Stimulated activated CD8-positive, alpha-beta memory T cell treated with anti-CD3 and anti-CD28 coated beads, Interleukin-7, amount 100 ng/mL, for 1 hour (primary cell): ENCODE data around the gene CHDH.
A peak's percentile ranks its signal among the peaks of the same experiment; 100 is the strongest.

Source experiments
- DNase-seq, 2 donors: peaks; one replicate each; pipeline ENCODE4 v3.0.0-alpha.2; 2020; ENCODE audit warnings: low read depth in 2 of 2

The CHDH gene, protein sequence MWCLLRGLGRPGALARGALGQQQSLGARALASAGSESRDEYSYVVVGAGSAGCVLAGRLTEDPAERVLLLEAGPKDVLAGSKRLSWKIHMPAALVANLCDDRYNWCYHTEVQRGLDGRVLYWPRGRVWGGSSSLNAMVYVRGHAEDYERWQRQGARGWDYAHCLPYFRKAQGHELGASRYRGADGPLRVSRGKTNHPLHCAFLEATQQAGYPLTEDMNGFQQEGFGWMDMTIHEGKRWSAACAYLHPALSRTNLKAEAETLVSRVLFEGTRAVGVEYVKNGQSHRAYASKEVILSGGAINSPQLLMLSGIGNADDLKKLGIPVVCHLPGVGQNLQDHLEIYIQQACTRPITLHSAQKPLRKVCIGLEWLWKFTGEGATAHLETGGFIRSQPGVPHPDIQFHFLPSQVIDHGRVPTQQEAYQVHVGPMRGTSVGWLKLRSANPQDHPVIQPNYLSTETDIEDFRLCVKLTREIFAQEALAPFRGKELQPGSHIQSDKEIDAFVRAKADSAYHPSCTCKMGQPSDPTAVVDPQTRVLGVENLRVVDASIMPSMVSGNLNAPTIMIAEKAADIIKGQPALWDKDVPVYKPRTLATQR

DNA sequence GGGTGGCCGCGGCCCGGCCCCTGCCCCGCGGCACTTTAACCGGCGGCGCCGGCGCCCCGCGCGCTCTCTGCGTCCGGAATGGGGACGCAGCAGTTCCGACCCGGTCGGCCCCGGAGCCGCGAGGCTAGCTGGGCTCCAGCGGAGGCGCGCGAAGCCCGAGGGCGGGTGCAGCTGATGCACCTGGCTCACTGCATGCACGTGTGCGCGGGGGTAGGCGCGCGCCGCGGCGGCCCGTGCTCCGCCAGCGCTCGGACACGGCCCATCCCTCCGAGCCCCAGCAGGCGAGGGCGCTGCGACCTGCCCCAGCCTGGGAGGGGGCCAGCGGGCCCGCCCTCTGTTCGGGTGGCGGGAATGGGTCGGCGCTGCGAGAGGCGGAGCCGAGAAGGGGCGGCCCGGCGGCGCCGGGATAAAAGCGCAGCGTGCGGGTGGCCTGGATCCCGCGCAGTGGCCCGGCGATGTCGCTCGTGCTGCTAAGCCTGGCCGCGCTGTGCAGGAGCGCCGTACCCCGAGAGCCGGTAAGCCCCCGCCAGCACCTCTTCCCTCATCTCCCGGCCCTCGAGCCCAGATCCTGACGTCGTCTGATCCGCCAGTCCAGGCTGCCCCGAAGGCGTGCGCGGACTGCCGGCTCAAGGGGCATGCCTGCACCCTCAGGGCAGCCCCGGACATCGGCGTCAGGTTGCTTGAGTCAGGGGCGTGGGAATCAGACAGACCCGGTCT, at the start of gene CHDH, which contains the start of gene IL17RB:
Gene CHDH, minus strand, starts transcription at position 286 of the 717 bp plus-strand sequence. CDS start 22,411 bp downstream, outside the sequence.
Gene IL17RB, plus strand, starts transcription at position 435 of the 717 bp plus-strand sequence. Its CDS starts 21 bp downstream, at position 456.
- DNase-seq, result no peak

- no peak for DNase-seq
These were observed 46.0 kb upstream of the CHDH start for GRCh38 chr3:53892286-53892637.

DNA sequence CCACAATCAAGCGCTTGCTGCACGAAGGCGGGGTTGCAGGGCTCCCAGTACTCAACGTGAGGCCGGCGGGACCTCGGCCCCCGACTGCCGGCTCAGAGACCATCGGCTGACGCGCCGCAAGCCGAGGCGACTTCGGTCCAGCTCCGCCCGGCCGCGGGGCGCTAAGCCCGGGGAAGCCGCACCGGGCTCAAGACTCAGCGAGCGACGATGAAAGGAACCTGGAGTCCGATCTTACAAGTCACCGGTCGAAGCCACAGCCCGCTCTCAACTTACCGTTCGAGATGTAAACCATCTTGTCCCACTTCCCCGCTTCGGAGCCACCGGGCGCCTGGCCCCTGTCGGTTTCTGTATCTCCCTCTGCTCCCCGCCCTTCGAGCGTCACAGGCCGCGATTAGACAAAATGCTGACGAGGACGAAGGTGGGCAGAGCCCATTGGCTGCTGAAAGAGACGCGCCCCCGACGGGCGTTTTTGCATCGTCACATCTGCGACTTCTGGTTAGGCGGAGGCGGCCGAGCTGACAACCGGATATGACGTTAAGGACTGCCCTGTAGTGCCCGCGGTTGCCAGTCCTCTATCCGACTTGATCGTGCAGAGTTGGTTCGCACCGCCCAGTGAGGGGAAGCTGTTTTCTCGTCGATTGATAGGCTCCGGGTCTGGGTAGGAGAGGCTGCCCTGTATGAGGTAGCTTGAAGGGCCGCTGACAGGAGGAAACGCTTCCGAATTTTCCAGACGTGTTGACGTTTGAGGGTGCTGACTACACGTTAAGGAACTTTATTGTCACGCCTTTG, 45.5 kb upstream of the CHDH start, which contains the start of gene SELENOK:
Gene SELENOK, minus strand, starts transcription at position 363 of the 789 bp plus-strand sequence.
- DNase-seq, result peak; percentile 90 to 92

DNA sequence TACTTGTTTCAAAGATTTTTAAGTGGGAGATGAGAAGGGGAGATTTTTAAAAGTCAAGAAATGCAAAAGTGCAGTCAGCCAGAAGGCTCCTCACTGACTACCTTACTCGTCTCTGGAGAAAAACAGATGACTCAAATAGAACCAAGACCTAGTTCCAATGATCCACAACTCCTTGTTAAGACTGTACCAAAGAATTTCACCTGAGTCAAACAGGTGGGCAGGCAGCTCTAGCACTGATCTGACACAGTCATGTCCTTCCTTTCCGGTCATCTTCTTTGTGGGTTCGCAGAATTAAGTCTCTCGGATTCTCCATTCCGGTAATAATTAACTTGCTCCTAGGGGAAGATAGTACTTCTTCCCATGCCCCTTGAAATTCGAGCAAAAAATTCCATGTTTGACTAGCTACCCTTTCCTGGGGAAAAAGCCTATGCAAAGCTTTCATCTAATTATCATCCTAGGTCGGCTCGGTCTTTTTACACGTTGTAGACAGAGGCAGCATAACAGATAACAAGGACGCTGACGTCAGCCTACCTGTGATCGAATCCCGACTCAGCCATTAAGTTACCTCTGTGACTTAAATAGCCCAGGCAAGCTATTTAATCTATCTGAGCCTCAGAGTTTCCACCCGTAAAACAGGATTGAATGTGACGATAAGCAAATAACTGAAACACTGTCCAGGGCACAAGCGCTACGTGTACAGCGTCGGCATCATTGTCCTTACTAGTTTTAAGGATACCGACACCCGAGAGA, 44.7 kb upstream of the CHDH start:
- DNase-seq, result no peak

DNA sequence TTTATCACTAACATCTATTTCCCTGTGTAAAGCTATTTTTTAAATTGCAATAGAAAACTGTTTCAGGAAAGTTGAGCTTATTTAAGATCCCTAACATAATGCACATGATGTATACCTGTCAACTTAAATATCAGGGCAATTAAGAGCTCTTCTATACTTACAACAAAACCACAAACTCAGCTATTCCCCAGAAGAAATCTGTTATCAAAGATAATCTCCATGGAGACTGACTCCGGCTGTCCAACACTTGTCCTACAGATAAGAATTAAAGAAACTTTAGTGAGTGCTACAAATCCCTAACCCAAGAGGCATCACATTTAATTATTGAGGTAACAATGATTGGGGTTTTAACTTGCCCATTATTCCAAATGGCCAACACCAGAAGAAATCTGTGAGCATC, 42.0 kb upstream of the CHDH start:
- no peak for DNase-seq

DNA sequence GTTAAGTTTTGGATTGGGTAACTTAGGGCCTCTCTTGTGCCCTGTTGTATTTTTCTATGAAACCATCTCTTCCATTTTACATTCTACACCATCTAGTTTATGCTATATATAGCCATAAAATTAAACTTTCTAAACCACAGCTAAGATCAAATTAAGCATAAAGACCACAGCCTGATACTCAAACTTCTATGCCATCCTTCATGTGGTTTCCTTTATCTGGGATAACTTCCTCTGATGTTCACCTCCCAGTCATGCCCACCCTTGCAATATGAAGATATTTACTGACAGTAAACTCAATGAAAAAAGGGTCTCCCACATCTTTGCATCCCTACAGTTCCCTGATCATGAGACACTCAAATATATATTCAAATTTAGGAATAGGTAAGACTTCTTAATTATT, 41.2 kb upstream of the CHDH start:
- no peak for DNase-seq

DNA sequence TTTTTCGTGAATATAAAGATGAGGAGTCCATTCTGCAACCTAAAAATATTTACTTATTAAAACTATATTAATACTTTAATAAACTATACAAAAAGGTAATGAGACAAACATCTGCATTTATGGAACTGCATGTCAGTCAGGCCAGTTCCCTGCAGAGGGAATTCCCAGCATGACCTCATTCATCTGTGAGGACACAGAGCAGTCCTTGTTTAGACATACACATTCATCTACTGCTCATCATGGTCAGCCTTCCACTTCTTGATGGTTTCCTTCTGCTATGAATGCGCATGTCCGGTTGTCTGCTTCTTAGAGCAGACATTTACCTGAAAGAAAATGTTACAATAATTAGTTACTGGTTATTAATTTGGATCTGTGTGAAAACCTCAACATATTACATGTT, 39.0 kb upstream of the CHDH start:
- no peak for DNase-seq

DNA sequence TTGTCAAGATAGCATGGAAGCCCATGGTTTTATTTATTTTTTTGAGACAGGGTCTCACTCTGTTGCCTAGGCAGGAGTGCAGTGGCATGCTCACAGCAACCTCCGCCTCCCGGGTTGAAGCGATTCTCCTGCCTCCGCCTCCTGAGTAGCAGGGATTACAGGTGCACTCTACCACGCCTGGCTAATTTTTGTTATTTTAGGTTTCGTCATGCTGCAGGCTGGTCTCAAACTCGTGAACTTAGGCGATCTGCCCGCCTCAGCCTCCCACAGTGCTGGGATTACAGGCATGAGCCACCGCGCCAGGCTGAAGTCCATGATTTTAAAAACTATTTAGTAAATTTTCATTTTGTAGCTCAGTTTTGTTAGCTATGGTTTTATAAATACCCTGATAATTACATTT, 38.4 kb upstream of the CHDH start:
- no peak for DNase-seq

DNA sequence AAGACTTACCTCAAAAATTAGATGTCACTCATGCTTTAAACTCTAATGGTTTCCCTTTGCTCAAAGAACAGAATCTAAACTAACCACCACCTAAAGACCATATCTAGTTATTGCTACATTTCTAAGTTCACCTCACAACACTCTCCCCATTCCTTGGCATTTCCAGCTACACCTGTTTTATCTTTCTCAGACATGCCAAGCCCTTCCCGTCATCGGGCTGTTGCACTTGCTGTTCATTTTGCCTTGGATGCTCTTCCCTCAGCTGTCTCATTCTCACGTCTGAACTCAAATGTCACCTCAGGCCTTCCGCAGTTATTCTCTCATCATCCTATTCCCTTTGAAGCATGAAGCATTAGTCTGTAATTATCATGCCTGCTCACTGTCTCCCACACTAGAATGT, 36.8 kb upstream of the CHDH start:
- no peak for DNase-seq

GRCh38 chr3:53881691-53882593, 35.7 kb upstream of the CHDH start, which contains the start of gene ACTR8:
Gene ACTR8, minus strand, starts transcription at chr3:53882152. Its CDS starts 51 bp downstream, at chr3:53882101.
- peak; percentile 70 to 75 for DNase-seq

GRCh38 chr3:53880396-53881345, 34.5 kb upstream of the CHDH start:
- DNase-seq, result no peak

DNA sequence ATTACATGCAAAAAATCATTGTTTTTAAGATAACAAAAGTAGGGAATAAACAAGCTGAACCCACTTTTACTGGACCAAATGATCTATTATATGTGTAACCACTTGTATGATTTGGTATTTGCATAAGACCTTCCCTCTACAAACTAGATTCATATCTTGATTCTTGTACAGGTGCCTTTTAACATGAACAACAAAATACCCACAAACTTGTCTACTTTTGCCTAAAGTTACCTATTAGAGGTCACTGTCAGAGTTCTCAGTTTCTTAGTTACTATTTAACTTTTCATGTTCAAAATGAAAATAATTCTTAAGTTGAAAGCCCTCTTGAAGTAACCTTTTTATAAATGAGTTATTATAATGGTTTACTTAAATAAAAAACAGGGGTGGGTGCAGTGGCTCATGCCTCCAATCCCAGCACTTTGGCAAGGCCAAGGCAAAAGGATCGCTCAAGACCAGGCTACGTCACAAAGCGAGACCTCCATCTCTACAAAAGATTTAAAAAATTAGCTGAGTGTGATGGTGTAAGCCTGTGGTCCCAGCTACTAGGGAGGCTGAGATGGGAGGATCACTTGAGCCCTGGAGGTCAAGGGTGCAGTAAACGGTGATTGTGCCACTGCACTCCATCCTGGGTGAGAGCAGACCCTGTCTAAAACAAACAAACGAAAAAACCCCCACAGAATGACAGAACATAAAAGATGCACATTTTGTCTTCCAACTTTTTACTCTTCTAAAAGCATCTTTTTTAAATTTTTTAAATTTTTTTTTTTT, 19.7 kb upstream of the CHDH start:
- DNase-seq, result no peak

DNA sequence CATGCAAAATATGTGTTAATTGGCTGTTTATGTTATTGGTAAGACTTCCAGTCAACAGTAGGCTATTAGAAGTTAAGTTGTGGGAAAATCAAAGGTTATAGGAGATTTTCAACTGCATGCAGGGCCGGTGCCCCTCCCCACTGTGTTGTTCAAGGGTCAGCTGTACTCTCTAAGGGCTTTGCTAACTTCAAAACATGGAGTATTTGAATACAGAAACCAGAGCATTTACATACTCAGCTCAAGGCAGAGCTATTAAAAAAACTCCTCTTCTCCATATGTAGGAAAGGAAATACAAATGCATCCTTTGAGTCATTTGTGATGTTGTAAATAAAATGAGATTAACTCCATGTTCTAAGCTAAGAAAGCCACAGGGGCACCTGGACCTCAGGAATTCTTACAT, 16.9 kb upstream of the CHDH start:
- DNase-seq, result no peak

GRCh38 chr3:53862241-53862640, 16.0 kb upstream of the CHDH start:
- DNase-seq, result no peak

DNA sequence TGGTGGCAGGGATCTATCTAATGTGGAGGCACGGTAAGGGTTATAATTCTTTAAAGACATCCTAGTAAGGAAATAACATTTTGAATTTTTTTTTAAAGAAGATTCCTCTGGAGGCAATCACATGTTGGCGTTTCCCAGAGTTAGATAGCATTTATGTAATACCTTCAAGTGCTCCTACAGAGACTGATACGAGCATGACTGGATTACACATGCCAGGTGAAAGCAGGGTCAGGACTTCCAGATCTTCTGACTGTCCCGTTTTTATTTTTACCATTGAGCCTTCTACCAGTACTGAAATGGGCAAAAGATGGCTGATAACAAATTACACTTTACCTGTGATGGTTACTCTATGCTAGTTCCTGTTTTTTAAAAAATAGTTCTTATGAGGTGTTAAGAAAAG, 14.0 kb upstream of the CHDH start:
- no peak for DNase-seq

DNA sequence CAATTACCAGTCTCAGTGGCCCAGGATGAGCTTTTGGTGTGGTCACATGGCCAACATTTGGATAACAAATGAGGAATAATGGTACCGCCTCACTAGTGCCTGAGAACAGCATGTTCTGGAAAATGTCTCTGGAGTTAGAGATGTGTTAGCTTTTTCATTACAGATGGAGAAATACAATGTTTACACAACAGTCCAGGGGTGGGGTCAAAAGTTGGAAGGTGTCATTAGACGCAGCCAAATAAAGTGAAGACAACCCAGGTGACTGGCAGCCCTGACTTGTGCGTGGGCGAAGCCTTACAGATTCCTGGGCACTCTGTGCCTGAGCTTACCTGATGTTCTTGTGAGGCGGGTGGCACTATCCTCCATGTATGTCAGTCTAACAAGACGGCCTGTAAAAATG, 13.0 kb upstream of the CHDH start:
- no peak for DNase-seq

- DNase-seq, result no peak
These were observed 12.0 kb upstream of the CHDH start for GRCh38 chr3:53858096-53858741.
